GM12892 (cell line): ENCODE measurements around the gene IRF3.
"Not testable (repeated sequence)": the region's sequence is repeated elsewhere in the genome, so short reads cannot be mapped to it uniquely, and the experiment has no call there.

Experiments
- POLR2A ChIP-seq: IDR thresholded peaks from 2 replicates; pipeline ENCODE4 v1.6.1; 2011; ENCODE audit warnings: low read depth, low read length, control low read depth
- POLR2AphosphoS5 ChIP-seq: IDR thresholded peaks from 2 replicates; pipeline ENCODE4 v1.6.1; 2011; ENCODE audit warnings: low read depth, low read length, control low read depth
- TAF1 ChIP-seq: IDR thresholded peaks from 2 replicates; pipeline ENCODE4 v1.6.1; 2011; ENCODE audit warnings: low read depth, mild to moderate bottlenecking, control low read depth, low read length, borderline replicate concordance

DNA sequence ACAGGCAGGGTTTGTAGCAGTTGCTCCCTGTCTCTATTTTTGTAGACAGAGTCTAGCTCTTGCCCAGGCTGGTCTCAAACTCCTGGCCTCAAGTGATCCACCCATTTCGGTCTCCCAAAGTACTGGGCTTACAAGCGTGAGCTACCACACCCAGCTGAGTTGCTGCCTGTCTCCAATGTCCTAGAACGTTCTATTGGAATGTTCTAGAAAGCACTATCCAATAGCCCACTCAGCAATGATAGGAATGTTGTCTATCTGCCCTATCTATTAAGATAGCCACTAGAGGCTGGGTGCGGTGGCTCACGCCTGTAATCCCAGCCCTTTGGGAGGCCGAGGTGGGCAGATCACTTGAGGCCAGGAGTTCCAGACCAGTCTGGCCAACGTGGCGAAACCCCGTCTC, 32.4 kb downstream of the IRF3 start:
- TF ChIP-seq POLR2A, TAF1, POLR2AphosphoS5: not testable (repeated sequence)
